GM13976 (cell line): ENCODE results near the gene GMEB2.
A peak's percentile ranks its signal among the peaks of the same experiment; 100 is the strongest.

ENCODE experiments used
- DNase-seq: peaks from one replicate; pipeline ENCODE4 v3.0.0; 2012; ENCODE audit warnings: low spot score
- in situ Hi-C: fragments of 300-500 bp; cut with MboI; formaldehyde crosslinking; loops from one replicate; pipeline ENCODE4 v1.12.0; 2022; ENCODE audit warnings: low sequenced_read_pairs, mixed read lengths, inconsistent platforms; ENCODE audit not compliant: unreplicated experiment
- TF ChIP-seq, protein P1 (sequence below): IDR thresholded peaks from 2 replicates; pipeline ENCODE4 v1.5.1; 2012; ENCODE audit warnings: borderline replicate concordance, mild to moderate bottlenecking; ENCODE audit not compliant: insufficient read depth; ENCODE audit errors: extremely low read depth, missing control alignments, control extremely low read depth

Gene GMEB2

DNA sequence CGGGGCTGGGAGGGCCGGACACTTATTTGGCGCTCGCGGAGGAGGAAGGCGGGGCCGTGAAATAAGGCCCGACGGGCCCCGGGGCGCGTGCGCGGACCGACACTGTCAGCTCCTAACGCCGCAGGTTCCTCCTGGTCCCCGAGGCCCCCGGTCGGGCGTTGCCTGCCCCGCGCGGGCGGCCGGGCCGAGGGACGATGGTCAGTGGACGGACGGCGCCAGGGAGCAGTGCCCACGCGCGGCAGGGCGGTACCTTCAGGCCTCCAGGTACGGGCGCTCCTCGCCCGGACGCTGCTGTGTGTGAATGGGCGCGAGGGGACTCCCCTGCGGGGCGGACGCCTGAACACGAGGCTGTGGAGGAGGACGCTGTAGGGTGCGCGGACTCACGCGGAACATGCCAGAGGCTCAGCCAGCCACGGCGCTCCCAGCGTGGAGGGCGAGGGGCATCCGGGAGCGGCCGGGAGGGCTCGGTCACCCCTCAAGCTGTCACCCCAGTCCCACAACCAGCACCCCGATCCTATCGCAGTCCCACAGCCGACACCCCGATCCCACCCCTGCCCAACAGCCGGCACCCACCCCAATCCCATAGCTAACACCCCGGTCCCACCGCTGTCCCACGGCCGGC, 339 bp upstream of the GMEB2 start:
- TF ChIP-seq, protein P1, sequence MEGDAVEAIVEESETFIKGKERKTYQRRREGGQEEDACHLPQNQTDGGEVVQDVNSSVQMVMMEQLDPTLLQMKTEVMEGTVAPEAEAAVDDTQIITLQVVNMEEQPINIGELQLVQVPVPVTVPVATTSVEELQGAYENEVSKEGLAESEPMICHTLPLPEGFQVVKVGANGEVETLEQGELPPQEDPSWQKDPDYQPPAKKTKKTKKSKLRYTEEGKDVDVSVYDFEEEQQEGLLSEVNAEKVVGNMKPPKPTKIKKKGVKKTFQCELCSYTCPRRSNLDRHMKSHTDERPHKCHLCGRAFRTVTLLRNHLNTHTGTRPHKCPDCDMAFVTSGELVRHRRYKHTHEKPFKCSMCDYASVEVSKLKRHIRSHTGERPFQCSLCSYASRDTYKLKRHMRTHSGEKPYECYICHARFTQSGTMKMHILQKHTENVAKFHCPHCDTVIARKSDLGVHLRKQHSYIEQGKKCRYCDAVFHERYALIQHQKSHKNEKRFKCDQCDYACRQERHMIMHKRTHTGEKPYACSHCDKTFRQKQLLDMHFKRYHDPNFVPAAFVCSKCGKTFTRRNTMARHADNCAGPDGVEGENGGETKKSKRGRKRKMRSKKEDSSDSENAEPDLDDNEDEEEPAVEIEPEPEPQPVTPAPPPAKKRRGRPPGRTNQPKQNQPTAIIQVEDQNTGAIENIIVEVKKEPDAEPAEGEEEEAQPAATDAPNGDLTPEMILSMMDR, result no peak
- in situ Hi-C loops, result no loop called here
- peak; percentile 97 for DNase-seq

DNA sequence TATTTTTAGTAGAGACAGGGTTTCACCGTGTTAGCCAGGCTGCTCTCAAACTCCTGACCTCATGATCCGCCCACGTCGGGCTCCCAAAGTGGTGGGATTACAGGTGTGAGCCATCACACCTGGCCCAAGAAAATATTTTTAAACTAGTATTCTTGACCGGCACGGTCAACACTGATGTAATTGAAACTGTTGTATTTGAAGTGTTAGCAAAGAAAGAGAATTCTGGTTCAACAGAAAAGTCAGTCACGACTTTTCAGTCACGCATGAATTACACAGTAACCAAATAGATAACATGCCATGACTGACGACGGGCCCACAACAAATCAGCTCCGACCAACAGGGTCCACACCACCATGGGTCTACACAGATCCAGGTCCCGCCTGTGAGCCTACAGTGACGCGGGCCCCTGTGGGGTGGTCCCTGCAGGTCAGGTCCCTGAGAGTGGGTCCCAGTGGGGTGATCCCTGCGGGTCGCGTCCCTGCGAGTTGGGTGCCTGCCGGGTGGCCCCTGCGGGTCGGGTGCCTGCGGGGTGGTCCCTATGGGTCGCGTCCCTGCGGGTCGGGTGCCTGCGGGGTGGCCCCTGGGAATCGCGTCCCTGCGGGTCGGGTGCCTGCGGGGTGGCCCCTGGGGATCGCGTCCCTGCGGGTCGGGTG, 1.0 kb downstream of the GMEB2 start:
- TF ChIP-seq, protein P1, result no peak
- DNase-seq, result peak; percentile 62
- in situ Hi-C loops, result no loop called here

DNA sequence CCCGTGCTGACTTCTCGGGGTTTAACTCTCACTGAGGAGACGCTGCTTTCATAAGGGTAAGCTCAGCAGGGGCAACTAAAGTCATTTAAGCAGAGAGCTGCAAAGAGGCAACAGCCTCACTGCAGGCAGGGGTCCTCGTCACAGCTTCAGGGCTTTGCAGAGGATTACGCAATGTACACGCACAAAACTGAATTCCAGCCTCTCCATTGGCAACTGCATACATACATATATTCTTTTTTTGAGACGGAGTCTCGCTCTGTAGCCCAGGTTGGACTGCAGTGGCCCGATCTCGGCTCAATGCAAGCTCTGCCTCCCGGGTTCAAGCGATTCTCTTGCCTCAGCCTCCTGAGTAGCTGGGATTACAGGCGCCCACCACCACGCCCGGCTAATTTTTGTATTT, 2.4 kb downstream of the GMEB2 start:
- TF ChIP-seq, protein P1, result no peak
- no peak for DNase-seq
- in situ Hi-C loops, result no loop called here

DNA sequence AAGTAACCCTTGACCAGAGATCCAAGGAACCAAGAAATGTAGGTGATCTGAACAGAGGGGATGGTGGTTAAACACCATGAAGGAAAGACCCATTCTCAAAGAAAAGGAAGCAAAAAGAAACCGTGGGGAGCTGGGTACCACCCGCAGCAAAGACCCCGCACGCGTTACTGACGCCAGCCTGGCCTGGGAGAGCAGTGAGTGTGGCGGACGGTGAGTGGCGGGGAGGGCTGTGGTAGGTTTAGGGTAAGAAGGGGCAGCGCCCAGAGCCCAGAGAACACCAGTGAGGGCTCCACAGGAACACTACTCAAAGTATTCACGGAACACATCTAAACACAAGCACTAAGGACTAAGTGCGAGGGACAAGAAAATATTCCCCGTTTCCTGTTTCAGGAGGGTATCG, 4.2 kb downstream of the GMEB2 start:
- no peak for DNase-seq
- TF ChIP-seq, protein P1, result no peak
- in situ Hi-C loops, result no loop called here

DNA sequence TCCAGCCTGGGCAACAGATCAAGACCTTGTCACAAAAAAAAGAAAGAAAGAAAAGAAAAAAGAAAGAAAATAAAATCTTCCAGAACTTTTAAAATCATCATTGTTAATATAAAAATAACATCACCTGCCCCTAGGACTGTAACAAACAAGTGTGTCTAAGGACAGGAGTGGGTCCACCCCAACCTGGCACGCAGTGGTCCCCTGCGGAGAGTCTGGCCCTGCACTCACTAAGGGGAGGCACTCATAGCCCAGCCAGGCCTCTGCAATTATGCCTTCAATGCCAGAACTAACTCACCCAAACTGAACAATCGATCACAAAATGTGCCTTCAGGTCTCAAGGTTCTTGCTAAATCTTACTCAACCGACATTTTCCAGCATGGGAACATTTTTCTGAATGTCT, 4.8 kb downstream of the GMEB2 start:
- DNase-seq, result no peak
- TF ChIP-seq, protein P1, result no peak
- in situ Hi-C loops, result no loop called here

DNA sequence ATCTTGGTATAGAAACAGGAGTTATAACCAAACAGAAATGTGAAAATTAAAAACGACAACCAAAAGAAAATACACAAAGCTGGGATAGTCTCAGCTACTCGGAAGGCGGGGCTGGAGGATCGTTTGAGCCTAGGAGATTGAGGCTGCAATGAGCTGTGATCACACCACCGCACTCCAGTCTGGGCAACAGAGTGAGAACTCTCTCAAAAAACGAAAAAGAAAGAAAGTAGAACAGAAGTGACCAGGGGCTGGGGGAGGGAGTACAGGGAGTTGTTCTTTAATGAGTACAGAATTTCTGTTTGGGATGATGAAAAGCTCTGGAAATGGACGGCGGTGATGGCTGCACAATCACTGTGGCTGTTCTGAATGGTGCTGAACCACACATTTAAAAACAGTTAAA, 5.9 kb downstream of the GMEB2 start:
- TF ChIP-seq, protein P1, result no peak
- in situ Hi-C loops, result no loop called here
- DNase-seq, result no peak
